ENCODE data around the gene GATAD2B.

DNA sequence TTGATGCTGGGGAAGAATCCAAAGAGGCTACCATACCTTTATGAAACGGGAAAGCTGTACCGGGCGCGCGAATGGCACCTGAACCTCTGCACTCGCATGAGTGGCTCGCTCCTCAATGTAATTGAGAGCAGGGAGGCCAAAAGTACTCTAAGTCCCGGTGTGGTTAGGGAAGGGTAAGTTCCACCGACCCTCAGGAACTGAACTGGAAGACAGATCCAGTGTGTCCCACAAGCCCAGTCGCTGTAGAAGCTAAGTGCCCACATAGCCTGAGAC lies 1.0 kb downstream of the GATAD2B start:
- TF ChIP-seq CTCF (IDR thresholded peaks at IDR 0.05) (no peak), POLR2A (IDR thresholded peaks at IDR 0.05) (no peak)

Measured in esophagus squamous epithelium (tissue), 4 donors.